Ascending aorta (tissue), 2 donors: ENCODE results near the gene NMRAL1. TPM values are rescaled to one million over a fixed set of nuclear protein-coding genes. Genes with fewer than 3 reads are reported as not detected.

ENCODE experiments used
- DNase-seq, 2 donors: peaks; one replicate each; pipeline ENCODE4 v3.0.0-alpha.2; 2019; ENCODE audit warnings: low spot score in 2 of 2
- H3K27ac ChIP-seq, 2 donors: fragments of 200-600 bp; sonication (generic); one replicate each; pipeline ENCODE4 v1.5.1; 2016 to 2017; ENCODE audit warnings: mild to moderate bottlenecking in 1 of 2
- H3K27me3 ChIP-seq: fragments of 200-600 bp; sonication (generic); one replicate; pipeline ENCODE4 v1.5.1; 2017
- H3K36me3 ChIP-seq, 2 donors: fragments of 200-600 bp; sonication (generic); one replicate each; pipeline ENCODE4 v1.5.1; 2016
- H3K4me1 ChIP-seq, 2 donors: fragments of 200-600 bp; sonication (generic); one replicate each; pipeline ENCODE4 v1.5.1; 2016 to 2017; ENCODE audit warnings: mild to moderate bottlenecking in 1 of 2
- H3K4me3 ChIP-seq, 2 donors: fragments of 200-600 bp; sonication (generic); one replicate each; pipeline ENCODE4 v1.5.1; 2016 to 2017; ENCODE audit warnings: mild to moderate bottlenecking in 1 of 2
- H3K9me3 ChIP-seq, 2 donors: fragments of 200-600 bp; sonication (generic); one replicate each; pipeline ENCODE4 v1.5.1; 2016
- CTCF ChIP-seq, 3 experiments: fragments of 200-600 bp in 2 of 3; fragments of 450-650 bp in 1 of 3; sonication (generic) in 2 of 3; IDR thresholded peaks; one replicate each; pipeline ENCODE4 v1.5.1; 2016 to 2019; ENCODE audit warnings: antibody characterized with exemption in 3 of 3, mild to moderate bottlenecking in 1 of 3, moderate library complexity in 1 of 3
- intact Hi-C: fragments of 100-400 bp; cut with DNase I; formaldehyde crosslinking; loops from one replicate; pipeline ENCODE4 v1.15.1; 2023
- total RNA-seq: library from RNA; depleted of rRNA; stranded (reverse); fragments of >200 nt; gene quantifications from one replicate; pipeline ENCODE4 v1.1.0, GENCODE V29; 2016

NMRAL1 gene
- total RNA-seq, 1 donor from 2014 or later: 48.6 TPM

- Histone ChIP-seq H3K9me3 (no peaks in the 10 kb centered on the region), H3K27me3 (no peaks in the 10 kb centered on the region), H3K4me1 (peaks cover 5 to 8% of the 10 kb centered on the region in 2 donors), H3K36me3 (peaks cover 7 to 23% of the 10 kb centered on the region in 2 donors), H3K4me3 (no peak overlapping the region), H3K27ac (no peak overlapping the region)
- intact Hi-C loops: no loop called here
- TF ChIP-seq CTCF (IDR thresholded peaks at IDR 0.05): no peak
- no peak for DNase-seq
Observed at GRCh38 chr16:4431023-4431422, 43.4 kb downstream of the NMRAL1 start.

GRCh38 chr16:4428500-4428899, 45.9 kb downstream of the NMRAL1 start:
- Histone ChIP-seq H3K27ac (no peak overlapping the region), H3K4me1 (peaks cover 5 to 14% of the 10 kb centered on the region in 2 donors), H3K36me3 (peaks cover 0 to 7% of the 10 kb centered on the region in 2 donors), H3K4me3 (no peak overlapping the region), H3K27me3 (no peaks in the 10 kb centered on the region), H3K9me3 (no peaks in the 10 kb centered on the region)
- TF ChIP-seq CTCF (IDR thresholded peaks at IDR 0.05): no peak
- intact Hi-C loops: no loop called here
- DNase-seq: no peak

GRCh38 chr16:4426722-4427372, 47.6 kb downstream of the NMRAL1 start:
- Histone ChIP-seq H3K4me3 (peak overlapping the region; percentile 83 to 85), H3K27ac (no peak overlapping the region), H3K9me3 (no peaks in the 10 kb centered on the region), H3K36me3 (peaks cover 0 to 7% of the 10 kb centered on the region in 2 donors), H3K27me3 (no peaks in the 10 kb centered on the region), H3K4me1 (peaks cover 5 to 14% of the 10 kb centered on the region in 2 donors)
- TF ChIP-seq CTCF (IDR thresholded peaks at IDR 0.05): no peak
- intact Hi-C loops: no loop called here
- DNase-seq: no peak

GRCh38 chr16:4426021-4426684, 48.3 kb downstream of the NMRAL1 start:
- intact Hi-C loops: no loop called here
- no peak for DNase-seq
- H3K27ac ChIP-seq: peak overlapping the region; percentile 95 to 96

GRCh38 chr16:4425378-4426020, 48.9 kb downstream of the NMRAL1 start, which contains the start of gene DNAJA3:
Gene DNAJA3, plus strand, starts transcription at chr16:4425868. Its CDS starts 14 bp downstream, at chr16:4425882.
- intact Hi-C loops: loop anchor here (1.0 to 2.0 kb wide), 2 partner anchors 9 to 123 kb away; partner anchors contain the start of gene CORO7
- H3K9me3 ChIP-seq: no peaks in the 10 kb centered on the region

More at GRCh38 chr16:4426021-4426684, 48.3 kb downstream of the NMRAL1 start:
- Histone ChIP-seq H3K27me3 (no peaks in the 10 kb centered on the region), H3K9me3 (no peaks in the 10 kb centered on the region), H3K36me3 (no peaks in the 10 kb centered on the region), H3K4me3 (peak overlapping the region; percentile 83 to 85), H3K4me1 (peaks cover 5 to 14% of the 10 kb centered on the region in 2 donors)
- no peak for TF ChIP-seq CTCF (IDR thresholded peaks at IDR 0.05)

More at GRCh38 chr16:4425378-4426020, 48.9 kb downstream of the NMRAL1 start, which contains the start of gene DNAJA3:
- no peak for TF ChIP-seq CTCF (IDR thresholded peaks at IDR 0.05)
- Histone ChIP-seq H3K27me3 (no peaks in the 10 kb centered on the region), H3K36me3 (no peaks in the 10 kb centered on the region), H3K4me3 (peak within 1 kb of the TSS; percentile 83 to 85), H3K27ac (peak within 1 kb of the TSS; percentile 95 to 96), H3K4me1 (peaks cover 5 to 14% of the 10 kb centered on the region in 2 donors)
- peak; percentile 63 to 96 for DNase-seq
